ENCODE measurements around the gene TSSK6.

The TSSK6 gene

GRCh38 chr19:19499272-19499995, 15.9 kb downstream of the TSSK6 start:
- no peaks in the 10 kb centered on the region for H3K27me3 ChIP-seq (replicated peaks; ENCODE audit: control insufficient read depth, insufficient read depth, low read length)
- DNase-seq (ENCODE audit: extremely low read depth, insufficient read length): no peak
- H3K36me3 ChIP-seq (ENCODE audit: control insufficient read depth, insufficient read depth, low read length): peaks cover 56% of the 10 kb centered on the region
- H3K4me3 ChIP-seq (replicated peaks; ENCODE audit: low read depth, low read length): no peak overlapping the region
- no peak for TF ChIP-seq CTCF (IDR thresholded peaks at IDR 0.05; ENCODE audit: insufficient read depth, low read length, poor library complexity, severe bottlenecking)

GRCh38 chr19:19498255-19498991, 16.9 kb downstream of the TSSK6 start:
- Histone ChIP-seq H3K36me3 (ENCODE audit: control insufficient read depth, insufficient read depth, low read length) (peaks cover 54% of the 10 kb centered on the region), H3K4me3 (replicated peaks; ENCODE audit: low read depth, low read length) (no peak overlapping the region), H3K27me3 (replicated peaks; ENCODE audit: control insufficient read depth, insufficient read depth, low read length) (no peaks in the 10 kb centered on the region)
- TF ChIP-seq CTCF (IDR thresholded peaks at IDR 0.05; ENCODE audit: insufficient read depth, low read length, poor library complexity, severe bottlenecking): no peak
- no peak for DNase-seq (ENCODE audit: extremely low read depth, insufficient read length)

DNA sequence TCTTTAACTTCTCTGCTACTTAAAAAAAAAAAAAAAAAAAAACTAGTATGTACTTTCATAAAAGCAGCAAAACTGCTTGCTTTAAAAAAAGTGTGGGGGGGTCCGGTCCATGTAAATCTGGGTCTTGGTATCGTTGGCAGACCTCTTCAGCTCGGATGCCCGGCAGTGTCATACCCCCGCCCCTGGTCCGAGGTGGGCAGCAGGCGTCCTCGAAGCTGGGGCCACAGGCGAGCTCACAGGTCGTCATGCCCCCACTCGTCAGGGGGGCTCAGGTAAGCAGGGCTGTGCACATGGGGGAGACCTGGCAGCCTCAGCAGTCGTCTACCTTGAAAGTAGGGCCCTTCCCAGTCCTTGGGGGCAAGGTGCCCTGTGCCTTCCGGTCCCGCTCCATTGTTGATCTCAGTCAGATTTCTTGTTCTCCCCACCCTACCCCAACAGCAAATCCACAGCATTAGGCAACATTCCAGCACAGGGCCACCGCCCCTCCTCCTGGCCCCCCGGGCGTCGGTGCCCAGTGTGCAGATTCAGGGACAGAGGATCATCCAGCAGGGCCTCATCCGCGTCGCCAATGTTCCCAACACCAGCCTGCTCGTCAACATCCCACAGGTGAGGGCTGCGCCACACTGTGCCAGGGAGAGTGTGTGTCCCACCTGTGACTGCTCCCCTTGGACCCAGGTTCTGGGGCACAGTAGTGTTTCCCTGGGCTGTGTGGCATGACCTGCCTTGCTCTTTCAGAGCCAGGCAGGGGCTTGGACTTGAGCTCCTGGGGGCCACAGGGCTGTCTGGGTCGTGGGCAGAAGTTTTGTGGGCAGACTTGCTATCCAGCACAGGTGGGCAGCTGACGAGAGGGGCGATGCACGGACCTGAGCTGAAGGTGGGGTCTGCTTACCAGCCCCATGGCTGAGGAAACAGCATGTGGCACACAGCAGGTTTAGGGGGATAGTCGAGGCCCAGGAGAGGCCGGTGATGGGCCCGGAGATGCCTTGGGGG, 19.4 kb downstream of the TSSK6 start:
- DNase-seq (ENCODE audit: extremely low read depth, insufficient read length): no peak
- H3K36me3 ChIP-seq (ENCODE audit: control insufficient read depth, insufficient read depth, low read length): peaks cover 47% of the 10 kb centered on the region
- no peak overlapping the region for H3K4me3 ChIP-seq (replicated peaks; ENCODE audit: low read depth, low read length)
- TF ChIP-seq CTCF (IDR thresholded peaks at IDR 0.05; ENCODE audit: insufficient read depth, low read length, poor library complexity, severe bottlenecking): no peak
- no peaks in the 10 kb centered on the region for H3K27me3 ChIP-seq (replicated peaks; ENCODE audit: control insufficient read depth, insufficient read depth, low read length)

GRCh38 chr19:19493841-19494546, 21.4 kb downstream of the TSSK6 start:
- Histone ChIP-seq H3K4me3 (replicated peaks; ENCODE audit: low read depth, low read length) (no peak overlapping the region), H3K27me3 (replicated peaks; ENCODE audit: control insufficient read depth, insufficient read depth, low read length) (no peaks in the 10 kb centered on the region), H3K36me3 (ENCODE audit: control insufficient read depth, insufficient read depth, low read length) (peaks cover 36% of the 10 kb centered on the region)
- DNase-seq (ENCODE audit: extremely low read depth, insufficient read length): no peak
- TF ChIP-seq CTCF (IDR thresholded peaks at IDR 0.05; ENCODE audit: insufficient read depth, low read length, poor library complexity, severe bottlenecking): no peak

DNA sequence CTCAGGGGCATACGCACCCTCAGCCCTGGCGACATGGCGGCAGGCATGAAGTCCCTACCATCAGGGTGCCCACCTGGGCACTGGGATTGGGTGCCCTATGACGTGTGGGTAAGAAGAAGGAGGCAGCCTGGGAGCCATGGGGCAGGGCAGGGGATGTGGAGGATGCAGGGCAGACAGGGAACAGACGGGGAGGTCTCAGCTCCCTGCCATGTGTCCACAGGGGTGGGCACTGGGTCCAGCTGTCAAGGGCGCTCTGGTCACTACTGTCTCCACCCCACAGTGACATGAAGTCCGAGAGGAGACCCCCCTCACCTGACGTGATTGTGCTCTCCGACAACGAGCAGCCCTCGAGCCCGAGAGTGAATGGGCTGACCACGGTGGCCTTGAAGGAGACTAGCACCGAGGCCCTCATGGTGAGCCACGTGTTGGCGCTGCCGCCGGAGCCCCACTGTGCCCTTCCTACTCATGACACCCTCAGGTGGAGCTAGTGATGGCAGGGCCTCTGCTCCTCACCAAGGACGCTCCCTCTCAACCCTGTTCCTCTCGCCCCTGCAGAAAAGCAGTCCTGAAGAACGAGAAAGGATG, 23.2 kb downstream of the TSSK6 start:
- Histone ChIP-seq H3K36me3 (ENCODE audit: control insufficient read depth, insufficient read depth, low read length) (peaks cover 20% of the 10 kb centered on the region), H3K4me3 (replicated peaks; ENCODE audit: low read depth, low read length) (no peak overlapping the region), H3K27me3 (replicated peaks; ENCODE audit: control insufficient read depth, insufficient read depth, low read length) (no peaks in the 10 kb centered on the region)
- no peak for TF ChIP-seq CTCF (IDR thresholded peaks at IDR 0.05; ENCODE audit: insufficient read depth, low read length, poor library complexity, severe bottlenecking)
- no peak for DNase-seq (ENCODE audit: extremely low read depth, insufficient read length)
